ENCODE results near the gene CCDC192.

Gene CCDC192

DNA sequence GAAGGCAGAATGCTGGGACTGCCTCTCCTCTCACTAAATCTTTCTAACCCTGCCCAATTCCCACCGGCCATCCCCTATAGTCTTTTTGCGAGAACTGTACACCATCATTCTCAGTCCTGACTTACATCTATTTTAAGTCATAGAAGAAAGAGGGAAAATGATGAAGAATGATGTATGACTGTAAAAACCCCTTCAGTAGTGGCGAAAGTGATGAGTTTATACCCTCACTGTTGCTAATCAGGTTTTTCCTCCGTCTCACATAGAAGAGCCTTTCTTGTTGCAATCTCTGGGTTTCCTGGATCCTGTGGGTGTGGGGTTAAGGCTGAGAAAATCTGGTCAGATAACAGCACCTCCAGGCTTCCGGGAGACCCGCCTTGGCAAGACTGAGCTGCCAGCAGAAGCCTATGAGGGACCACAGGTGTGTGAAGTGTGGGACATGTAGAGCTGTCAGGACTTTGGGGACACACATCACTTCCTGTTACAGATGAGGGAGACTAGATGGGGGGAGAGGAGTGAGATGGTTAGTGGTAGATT lies 233.3 kb downstream of the CCDC192 start:
- no peak overlapping the region for H3K4me2 ChIP-seq (ENCODE audit: low read length)
- no peak overlapping the region for H3K4me3 ChIP-seq (ENCODE audit: low read length)
- H3K27ac ChIP-seq (ENCODE audit: low read depth, low read length) = no peak overlapping the region
- H3K36me3 ChIP-seq (ENCODE audit: control insufficient read depth, low read length) = no peaks in the 10 kb centered on the region
- H4K20me1 ChIP-seq (ENCODE audit: control insufficient read depth, insufficient read depth, low read depth, low read length) = no peaks in the 10 kb centered on the region
- no peaks in the 10 kb centered on the region for H3K27me3 ChIP-seq (ENCODE audit: control insufficient read depth, low read length)
- H3K79me2 ChIP-seq (ENCODE audit: control insufficient read depth, low read length) = no peaks in the 10 kb centered on the region
- H3K9me3 ChIP-seq (ENCODE audit: control insufficient read depth, insufficient read depth, low read length) = no peaks in the 10 kb centered on the region
- H3F3A ChIP-seq (ENCODE audit: control insufficient read depth, insufficient read depth) = no peaks in the 10 kb centered on the region
- H3K9me2 ChIP-seq (replicated peaks; ENCODE audit: control insufficient read depth, low read length) = no peaks in the 10 kb centered on the region
- no peaks in the 10 kb centered on the region for H3K4me1 ChIP-seq (ENCODE audit: control insufficient read depth, low read length)
- TF ChIP-seq, protein P1, sequence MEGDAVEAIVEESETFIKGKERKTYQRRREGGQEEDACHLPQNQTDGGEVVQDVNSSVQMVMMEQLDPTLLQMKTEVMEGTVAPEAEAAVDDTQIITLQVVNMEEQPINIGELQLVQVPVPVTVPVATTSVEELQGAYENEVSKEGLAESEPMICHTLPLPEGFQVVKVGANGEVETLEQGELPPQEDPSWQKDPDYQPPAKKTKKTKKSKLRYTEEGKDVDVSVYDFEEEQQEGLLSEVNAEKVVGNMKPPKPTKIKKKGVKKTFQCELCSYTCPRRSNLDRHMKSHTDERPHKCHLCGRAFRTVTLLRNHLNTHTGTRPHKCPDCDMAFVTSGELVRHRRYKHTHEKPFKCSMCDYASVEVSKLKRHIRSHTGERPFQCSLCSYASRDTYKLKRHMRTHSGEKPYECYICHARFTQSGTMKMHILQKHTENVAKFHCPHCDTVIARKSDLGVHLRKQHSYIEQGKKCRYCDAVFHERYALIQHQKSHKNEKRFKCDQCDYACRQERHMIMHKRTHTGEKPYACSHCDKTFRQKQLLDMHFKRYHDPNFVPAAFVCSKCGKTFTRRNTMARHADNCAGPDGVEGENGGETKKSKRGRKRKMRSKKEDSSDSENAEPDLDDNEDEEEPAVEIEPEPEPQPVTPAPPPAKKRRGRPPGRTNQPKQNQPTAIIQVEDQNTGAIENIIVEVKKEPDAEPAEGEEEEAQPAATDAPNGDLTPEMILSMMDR (IDR thresholded peaks at IDR 0.05; ENCODE audit: low read depth, low read length, poor library complexity, severe bottlenecking) = no peak
- no peak for TF ChIP-seq EZH2phosphoT487 (IDR thresholded peaks at IDR 0.05; ENCODE audit: borderline replicate concordance, low read length)

DNA sequence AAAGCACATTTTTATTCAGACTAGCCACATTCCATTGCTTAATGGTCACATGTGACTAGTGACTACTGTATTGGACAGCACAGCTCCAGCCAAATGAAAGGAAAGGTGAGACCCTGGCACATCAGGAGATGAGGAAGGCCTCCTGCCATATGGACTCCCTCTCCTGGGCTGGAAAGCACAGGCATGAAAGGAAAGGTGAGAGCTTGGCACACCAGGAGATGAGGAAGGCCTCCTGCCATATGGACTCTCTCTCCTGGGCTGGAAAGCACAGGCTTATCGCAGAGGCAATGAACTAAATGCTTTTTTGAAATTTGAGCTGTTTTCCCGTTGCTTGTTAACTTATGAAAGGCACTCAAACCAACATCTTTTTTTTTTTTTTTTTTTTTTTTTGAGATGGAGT lies 235.6 kb downstream of the CCDC192 start:
- Histone ChIP-seq H4K20me1 (ENCODE audit: control insufficient read depth, insufficient read depth, low read depth, low read length) (no peaks in the 10 kb centered on the region), H3K4me3 (ENCODE audit: low read length) (no peak overlapping the region), H3K27me3 (ENCODE audit: control insufficient read depth, low read length) (no peaks in the 10 kb centered on the region), H3K36me3 (ENCODE audit: control insufficient read depth, low read length) (no peaks in the 10 kb centered on the region), H3K79me2 (ENCODE audit: control insufficient read depth, low read length) (no peaks in the 10 kb centered on the region), H3F3A (ENCODE audit: control insufficient read depth, insufficient read depth) (no peaks in the 10 kb centered on the region), H3K27ac (ENCODE audit: low read depth, low read length) (no peak overlapping the region), H3K4me1 (ENCODE audit: control insufficient read depth, low read length) (no peaks in the 10 kb centered on the region), H3K9me3 (ENCODE audit: control insufficient read depth, insufficient read depth, low read length) (no peaks in the 10 kb centered on the region), H3K9me2 (replicated peaks; ENCODE audit: control insufficient read depth, low read length) (no peaks in the 10 kb centered on the region), H3K4me2 (ENCODE audit: low read length) (no peak overlapping the region)
- no peak for TF ChIP-seq EZH2phosphoT487 (IDR thresholded peaks at IDR 0.05; ENCODE audit: borderline replicate concordance, low read length)
- TF ChIP-seq, protein P1 (IDR thresholded peaks at IDR 0.05; ENCODE audit: low read depth, low read length, poor library complexity, severe bottlenecking) = no peak

DNA sequence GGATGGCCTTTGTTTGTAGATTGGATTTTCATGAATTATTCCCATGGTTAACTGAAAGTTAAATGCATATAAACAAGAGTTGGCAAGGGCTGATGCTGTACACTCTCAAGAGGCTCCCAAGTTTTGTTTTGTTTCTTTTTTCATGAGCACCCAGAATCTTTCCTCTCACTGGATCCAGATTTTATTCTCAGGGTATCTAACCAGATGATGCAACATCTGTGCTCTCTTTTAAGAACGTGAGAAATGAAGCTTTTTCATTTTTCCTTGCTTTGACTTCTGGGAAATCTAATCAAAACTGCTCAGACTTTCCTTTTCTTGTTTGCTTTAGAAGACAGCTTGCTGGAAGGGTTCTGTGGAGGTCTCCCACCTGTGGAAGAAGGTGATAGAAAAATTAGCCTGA lies 237.7 kb downstream of the CCDC192 start:
- no peaks in the 10 kb centered on the region for H3K4me1 ChIP-seq (ENCODE audit: control insufficient read depth, low read length)
- no peaks in the 10 kb centered on the region for H3K79me2 ChIP-seq (ENCODE audit: control insufficient read depth, low read length)
- no peak overlapping the region for H3K27ac ChIP-seq (ENCODE audit: low read depth, low read length)
- H3F3A ChIP-seq (ENCODE audit: control insufficient read depth, insufficient read depth) = no peaks in the 10 kb centered on the region
- H3K9me3 ChIP-seq (ENCODE audit: control insufficient read depth, insufficient read depth, low read length) = no peaks in the 10 kb centered on the region
- no peaks in the 10 kb centered on the region for H3K9me2 ChIP-seq (replicated peaks; ENCODE audit: control insufficient read depth, low read length)
- no peak overlapping the region for H3K4me3 ChIP-seq (ENCODE audit: low read length)
- H4K20me1 ChIP-seq (ENCODE audit: control insufficient read depth, insufficient read depth, low read depth, low read length) = no peaks in the 10 kb centered on the region
- no peaks in the 10 kb centered on the region for H3K36me3 ChIP-seq (ENCODE audit: control insufficient read depth, low read length)
- no peak overlapping the region for H3K4me2 ChIP-seq (ENCODE audit: low read length)
- H3K27me3 ChIP-seq (ENCODE audit: control insufficient read depth, low read length) = no peaks in the 10 kb centered on the region
- no peak for TF ChIP-seq EZH2phosphoT487 (IDR thresholded peaks at IDR 0.05; ENCODE audit: borderline replicate concordance, low read length)
- TF ChIP-seq, protein P1 (IDR thresholded peaks at IDR 0.05; ENCODE audit: low read depth, low read length, poor library complexity, severe bottlenecking) = no peak
